ENCODE results near the gene CCDC88B.

- TF ChIP-seq CTCF (IDR thresholded peaks at IDR 0.05 in 4 of 5, conservative IDR thresholded peaks at IDR 0.05 in 1 of 5) (no peak), POLR2A (IDR thresholded peaks at IDR 0.05) (no peak)
Observed at GRCh38 chr11:64330888-64331287, 9.1 kb upstream of the CCDC88B start.
